ENCODE results near the gene EPX. TPM values are rescaled to one million over a fixed set of nuclear protein-coding genes. Genes with fewer than 3 reads are reported as not detected.
A peak's percentile ranks its signal among the peaks of the same experiment; 100 is the strongest.

The EPX gene
- total RNA-seq, 1 donor from 2014 or later = not detected

- Mint-ChIP-seq H3K4me3 (peak within 1 kb of the TSS; percentile 92), H3K27ac (peak within 1 kb of the TSS; percentile 96), H3K4me1 (ENCODE audit: low read depth) (peaks cover 26% of the 10 kb centered on the region), H3K27me3 (ENCODE audit: insufficient read depth) (peaks cover 11% of the 10 kb centered on the region), H3K9me3 (no peaks in the 10 kb centered on the region), H3K36me3 (ENCODE audit: low read depth) (no peaks in the 10 kb centered on the region)
- intact Hi-C loops (cut with micrococcal nuclease) = loop anchor here (1.0 to 5.0 kb wide), 6 partner anchors 30 to 369 kb away; partner anchors contain the start of genes DYNLL2, MRPS23, SRSF1 and SUPT4H1
- DNase-seq (ENCODE audit: low spot score) = peak; percentile 94
Measured at GRCh38 chr17:58219007-58219788, 26.7 kb downstream of the EPX start, which contains the start of gene MKS1. Gene MKS1 (minus strand): TSS chr17:58219255. CDS start chr17:58219230, 25 bp downstream.

DNA sequence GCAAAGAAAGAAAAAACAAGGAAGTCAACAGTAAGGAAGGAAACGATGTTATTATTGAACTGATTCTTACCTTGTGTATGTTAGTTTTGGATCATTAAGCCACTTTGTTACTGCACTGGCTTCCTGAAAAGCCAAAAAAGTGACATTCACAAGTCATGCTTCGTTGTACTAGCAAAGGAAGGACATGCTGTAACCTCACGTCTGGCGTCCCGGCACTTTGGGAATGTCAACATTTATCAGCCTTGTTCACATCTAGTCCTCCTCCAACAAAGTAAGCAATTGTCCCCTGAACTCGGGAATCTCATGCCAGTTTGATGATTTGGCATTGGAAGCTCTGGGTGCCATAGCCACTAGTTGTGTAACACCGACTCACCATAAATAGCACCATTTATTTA is 27.3 kb downstream of the EPX start:
- Mint-ChIP-seq H3K4me3 (peak overlapping the region; percentile 92), H3K27ac (peak overlapping the region; percentile 96), H3K27me3 (ENCODE audit: insufficient read depth) (peaks cover 15% of the 10 kb centered on the region), H3K4me1 (ENCODE audit: low read depth) (peaks cover 26% of the 10 kb centered on the region), H3K9me3 (no peaks in the 10 kb centered on the region), H3K36me3 (ENCODE audit: low read depth) (no peaks in the 10 kb centered on the region)
- intact Hi-C loops (cut with micrococcal nuclease) = loop anchor here (1.0 to 5.0 kb wide), 6 partner anchors 30 to 369 kb away; partner anchors contain the start of genes DYNLL2, MRPS23, SRSF1 and SUPT4H1
- DNase-seq (ENCODE audit: low spot score) = no peak

DNA sequence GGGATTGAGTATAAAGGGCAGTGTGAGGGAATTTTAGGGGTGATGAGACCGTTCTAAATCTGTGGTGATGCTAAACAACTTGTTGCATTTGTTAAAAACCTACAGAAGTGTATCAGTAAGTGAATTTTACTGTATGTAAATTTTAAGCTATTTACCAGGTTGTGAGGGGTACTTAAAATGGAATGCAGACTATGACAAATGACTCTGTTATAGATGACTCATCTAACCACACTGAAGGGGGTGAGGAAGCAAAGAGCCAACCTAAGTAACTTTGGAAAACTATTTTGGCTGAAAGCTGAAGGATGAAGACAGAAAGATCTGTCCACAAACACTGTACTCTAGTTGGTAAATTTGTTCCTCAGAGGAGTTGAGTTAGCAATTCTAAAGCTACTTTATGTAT is 31.8 kb downstream of the EPX start:
- peaks cover 9% of the 10 kb centered on the region for H3K4me1 Mint-ChIP-seq (ENCODE audit: low read depth)
- intact Hi-C loops (cut with micrococcal nuclease) = no loop called here
- no peaks in the 10 kb centered on the region for H3K9me3 Mint-ChIP-seq
- DNase-seq (ENCODE audit: low spot score) = no peak
- H3K27ac Mint-ChIP-seq = no peak overlapping the region
- peaks cover 36% of the 10 kb centered on the region for H3K27me3 Mint-ChIP-seq (ENCODE audit: insufficient read depth)
- H3K36me3 Mint-ChIP-seq (ENCODE audit: low read depth) = no peaks in the 10 kb centered on the region
- H3K4me3 Mint-ChIP-seq = no peak overlapping the region

DNA sequence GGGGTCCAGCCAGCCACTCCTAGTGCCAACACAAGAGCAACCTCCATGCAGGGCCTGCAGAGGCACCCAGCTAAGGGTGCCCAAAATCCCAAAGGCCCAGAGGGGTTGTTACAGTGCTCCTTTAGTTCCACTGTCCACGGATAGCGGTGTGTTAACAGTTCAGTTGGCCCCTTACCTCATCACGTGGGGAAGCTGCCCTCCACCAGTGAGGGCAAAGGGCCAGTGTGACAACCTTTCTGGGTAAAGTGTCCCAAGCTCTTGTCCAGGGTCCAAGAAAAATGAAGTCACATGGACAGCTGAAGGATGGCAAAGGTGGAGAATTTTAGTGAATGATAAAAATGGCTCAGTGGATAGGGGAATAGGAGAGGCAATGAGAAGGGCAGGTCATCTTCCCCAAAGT is 35.2 kb downstream of the EPX start:
- no peak for DNase-seq (ENCODE audit: low spot score)
- intact Hi-C loops (cut with micrococcal nuclease) = no loop called here
- Mint-ChIP-seq H3K4me1 (ENCODE audit: low read depth) (peaks cover 3% of the 10 kb centered on the region), H3K36me3 (ENCODE audit: low read depth) (no peaks in the 10 kb centered on the region), H3K4me3 (no peak overlapping the region), H3K27me3 (ENCODE audit: insufficient read depth) (peaks cover 45% of the 10 kb centered on the region), H3K9me3 (no peaks in the 10 kb centered on the region), H3K27ac (no peak overlapping the region)

DNA sequence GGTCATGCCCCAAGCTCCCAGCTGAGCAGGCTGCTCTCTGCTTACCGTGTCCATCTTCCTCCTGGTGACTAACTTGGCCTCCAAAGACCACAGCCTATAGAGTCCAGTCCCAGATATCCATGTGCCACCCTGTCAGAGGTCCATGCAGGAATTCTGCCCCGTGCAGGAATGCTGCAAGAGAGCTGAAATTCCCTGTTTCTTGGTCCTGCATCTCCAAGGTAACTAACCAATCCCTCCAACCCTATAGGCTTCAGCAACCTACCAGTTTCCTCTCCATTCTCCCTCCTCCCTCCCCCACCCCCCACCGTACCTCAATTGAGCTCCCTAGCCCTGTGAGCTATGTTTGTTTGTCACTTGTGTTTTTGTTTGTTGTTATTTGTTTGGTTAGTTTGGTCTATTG is 36.2 kb downstream of the EPX start:
- H3K9me3 Mint-ChIP-seq = no peaks in the 10 kb centered on the region
- no peak for DNase-seq (ENCODE audit: low spot score)
- no peak overlapping the region for H3K27ac Mint-ChIP-seq
- intact Hi-C loops (cut with micrococcal nuclease) = no loop called here
- no peak overlapping the region for H3K4me3 Mint-ChIP-seq
- no peaks in the 10 kb centered on the region for H3K36me3 Mint-ChIP-seq (ENCODE audit: low read depth)
- H3K4me1 Mint-ChIP-seq (ENCODE audit: low read depth) = peaks cover 6% of the 10 kb centered on the region
- peaks cover 43% of the 10 kb centered on the region for H3K27me3 Mint-ChIP-seq (ENCODE audit: insufficient read depth)

DNA sequence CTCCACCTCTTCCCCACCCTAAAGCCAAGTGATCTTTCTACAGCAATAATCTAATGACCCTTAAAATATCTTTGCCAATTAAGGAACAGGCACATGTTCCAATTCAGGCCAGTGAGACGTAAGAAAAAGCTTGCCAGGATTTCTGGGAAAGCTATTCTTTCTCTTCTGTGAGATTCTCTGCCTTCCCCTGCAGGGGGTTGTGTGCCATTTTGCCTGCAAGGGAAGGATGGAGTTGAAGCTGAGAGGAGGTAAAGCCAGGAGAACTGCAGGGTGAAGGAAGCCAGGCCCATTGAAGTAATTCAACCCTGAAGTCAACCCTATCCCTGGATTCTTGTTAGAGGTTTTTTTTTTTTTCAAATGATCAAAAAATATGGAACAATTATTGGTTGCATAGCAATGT is 36.9 kb downstream of the EPX start:
- H3K4me1 Mint-ChIP-seq (ENCODE audit: low read depth) = peaks cover 6% of the 10 kb centered on the region
- DNase-seq (ENCODE audit: low spot score) = no peak
- H3K4me3 Mint-ChIP-seq = no peak overlapping the region
- no peaks in the 10 kb centered on the region for H3K36me3 Mint-ChIP-seq (ENCODE audit: low read depth)
- intact Hi-C loops (cut with micrococcal nuclease) = no loop called here
- H3K9me3 Mint-ChIP-seq = no peaks in the 10 kb centered on the region
- H3K27me3 Mint-ChIP-seq (ENCODE audit: insufficient read depth) = peaks cover 41% of the 10 kb centered on the region
- H3K27ac Mint-ChIP-seq = no peak overlapping the region

DNA sequence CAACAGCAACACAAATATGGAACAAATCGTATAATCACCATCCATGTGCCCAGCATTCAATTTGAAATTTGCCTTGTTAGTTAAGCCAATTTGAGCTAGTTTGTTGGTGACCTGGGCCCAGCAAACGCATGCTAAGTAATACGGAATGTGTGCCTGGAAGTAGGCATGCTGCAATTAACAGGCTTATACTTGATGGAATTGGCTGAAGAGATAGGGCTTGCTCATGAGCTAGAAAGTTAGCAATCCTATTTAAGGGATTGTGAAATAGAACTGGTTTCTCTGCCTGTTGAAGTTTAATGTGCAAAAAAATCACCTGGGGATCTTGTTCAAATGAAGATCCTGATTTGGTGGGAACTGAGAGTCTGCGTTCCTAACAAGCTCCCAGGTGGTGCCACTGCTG is 37.4 kb downstream of the EPX start:
- H3K36me3 Mint-ChIP-seq (ENCODE audit: low read depth) = no peaks in the 10 kb centered on the region
- DNase-seq (ENCODE audit: low spot score) = no peak
- no peak overlapping the region for H3K4me3 Mint-ChIP-seq
- H3K27me3 Mint-ChIP-seq (ENCODE audit: insufficient read depth) = peaks cover 43% of the 10 kb centered on the region
- H3K9me3 Mint-ChIP-seq = no peaks in the 10 kb centered on the region
- no peak overlapping the region for H3K27ac Mint-ChIP-seq
- peaks cover 6% of the 10 kb centered on the region for H3K4me1 Mint-ChIP-seq (ENCODE audit: low read depth)
- intact Hi-C loops (cut with micrococcal nuclease) = no loop called here

DNA sequence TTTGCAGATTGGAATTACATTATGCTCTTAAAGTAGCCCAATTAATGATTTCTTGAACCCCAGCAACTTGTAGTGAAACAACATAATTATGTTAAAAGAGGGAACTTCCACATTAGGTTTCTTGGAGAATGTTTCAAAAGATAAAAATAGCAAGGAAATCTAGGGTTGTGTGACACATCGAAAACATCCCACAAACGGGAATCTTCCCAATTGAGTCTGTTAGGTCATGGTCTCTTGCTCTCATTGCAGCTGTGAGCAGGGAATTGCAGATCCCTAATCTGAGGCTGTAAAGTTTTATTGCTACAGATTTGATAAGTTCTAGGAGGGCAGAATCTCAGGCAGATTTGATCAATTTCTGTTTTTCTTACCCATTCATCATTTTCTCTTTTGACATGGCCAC is 39.1 kb downstream of the EPX start:
- no peak for DNase-seq (ENCODE audit: low spot score)
- H3K9me3 Mint-ChIP-seq = no peaks in the 10 kb centered on the region
- intact Hi-C loops (cut with micrococcal nuclease) = no loop called here
- peaks cover 6% of the 10 kb centered on the region for H3K4me1 Mint-ChIP-seq (ENCODE audit: low read depth)
- no peak overlapping the region for H3K27ac Mint-ChIP-seq
- H3K27me3 Mint-ChIP-seq (ENCODE audit: insufficient read depth) = peaks cover 50% of the 10 kb centered on the region
- H3K36me3 Mint-ChIP-seq (ENCODE audit: low read depth) = no peaks in the 10 kb centered on the region
- no peak overlapping the region for H3K4me3 Mint-ChIP-seq

DNA sequence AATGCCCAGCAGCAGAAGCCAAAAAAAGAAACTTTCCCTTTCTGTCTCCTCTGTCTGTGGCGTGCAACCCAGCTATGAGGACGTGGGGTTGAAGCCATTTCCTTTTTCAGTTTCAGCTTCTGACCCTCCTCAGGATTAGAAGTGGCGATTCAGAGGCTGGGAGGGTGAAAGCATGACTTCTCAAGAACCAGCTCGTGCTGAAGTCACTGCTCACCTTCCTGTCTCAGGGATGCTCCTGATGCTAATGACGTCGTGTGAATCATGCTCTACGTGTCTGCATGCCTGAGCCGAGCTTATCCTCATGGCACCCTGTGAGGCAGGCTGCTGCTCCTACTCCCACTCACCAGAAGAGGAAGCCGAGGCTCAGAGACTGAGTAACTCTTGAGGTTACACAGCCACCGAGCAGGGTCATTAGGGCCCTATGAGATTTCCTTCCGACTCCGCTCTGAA is 40.2 kb downstream of the EPX start:
- Mint-ChIP-seq H3K9me3 (no peaks in the 10 kb centered on the region), H3K27ac (no peak overlapping the region), H3K4me3 (no peak overlapping the region), H3K36me3 (ENCODE audit: low read depth) (no peaks in the 10 kb centered on the region), H3K4me1 (ENCODE audit: low read depth) (peaks cover 6% of the 10 kb centered on the region), H3K27me3 (ENCODE audit: insufficient read depth) (peaks cover 55% of the 10 kb centered on the region)
- DNase-seq (ENCODE audit: low spot score) = no peak
- intact Hi-C loops (cut with micrococcal nuclease) = no loop called here

GRCh38 chr17:58233543-58233942 is 41.0 kb downstream of the EPX start:
- Mint-ChIP-seq H3K4me3 (no peak overlapping the region), H3K27ac (no peak overlapping the region), H3K27me3 (ENCODE audit: insufficient read depth) (peaks cover 52% of the 10 kb centered on the region), H3K4me1 (ENCODE audit: low read depth) (peaks cover 6% of the 10 kb centered on the region), H3K36me3 (ENCODE audit: low read depth) (no peaks in the 10 kb centered on the region), H3K9me3 (no peaks in the 10 kb centered on the region)
- DNase-seq (ENCODE audit: low spot score) = no peak
- intact Hi-C loops (cut with micrococcal nuclease) = no loop called here

DNA sequence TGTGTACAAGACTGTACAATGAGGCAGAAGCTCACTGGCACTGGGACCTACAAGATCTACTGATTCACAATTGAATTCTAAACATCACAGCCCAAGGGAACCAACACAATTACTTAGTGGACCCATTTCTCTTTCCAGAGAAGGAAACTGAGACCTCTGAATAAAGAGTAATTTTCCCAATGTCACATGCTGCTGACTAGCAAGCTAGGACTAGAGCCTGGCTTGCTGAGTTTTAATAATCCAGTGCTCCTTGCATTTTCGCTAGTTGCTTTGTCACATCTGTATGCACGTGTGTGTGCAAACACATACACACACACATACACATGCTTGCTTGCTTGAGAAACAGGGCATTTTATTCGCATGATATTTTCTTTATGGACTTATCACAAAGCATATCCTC is 42.0 kb downstream of the EPX start:
- Mint-ChIP-seq H3K27me3 (ENCODE audit: insufficient read depth) (peaks cover 52% of the 10 kb centered on the region), H3K9me3 (no peaks in the 10 kb centered on the region), H3K4me3 (no peak overlapping the region), H3K27ac (no peak overlapping the region), H3K36me3 (ENCODE audit: low read depth) (no peaks in the 10 kb centered on the region), H3K4me1 (ENCODE audit: low read depth) (peaks cover 6% of the 10 kb centered on the region)
- no peak for DNase-seq (ENCODE audit: low spot score)
- intact Hi-C loops (cut with micrococcal nuclease) = no loop called here

DNA sequence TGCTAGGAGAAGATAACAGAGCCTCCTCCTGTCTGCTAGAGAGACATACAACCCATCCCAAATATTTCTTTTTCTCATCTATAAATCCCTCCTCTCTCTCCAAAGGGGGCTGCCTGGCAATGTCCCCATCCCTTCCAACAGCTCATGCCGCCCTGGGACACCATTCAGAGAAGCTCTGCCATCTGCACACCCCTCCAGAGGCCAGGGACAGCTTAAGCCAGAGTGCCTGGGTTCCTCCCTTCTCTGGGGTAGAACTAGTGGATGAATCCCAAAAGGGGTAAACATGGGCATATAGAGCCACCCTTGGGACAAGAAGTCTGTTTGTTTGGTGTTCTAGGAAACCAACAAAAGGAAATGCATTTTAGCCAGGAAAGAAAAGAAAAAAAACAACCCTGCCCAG is 43.3 kb downstream of the EPX start:
- Mint-ChIP-seq H3K4me3 (no peak overlapping the region), H3K36me3 (ENCODE audit: low read depth) (no peaks in the 10 kb centered on the region), H3K27ac (no peak overlapping the region), H3K27me3 (ENCODE audit: insufficient read depth) (peaks cover 62% of the 10 kb centered on the region), H3K9me3 (no peaks in the 10 kb centered on the region), H3K4me1 (ENCODE audit: low read depth) (peaks cover 6% of the 10 kb centered on the region)
- no peak for DNase-seq (ENCODE audit: low spot score)
- intact Hi-C loops (cut with micrococcal nuclease) = no loop called here

- no peaks in the 10 kb centered on the region for H3K36me3 Mint-ChIP-seq (ENCODE audit: low read depth)
- H3K4me3 Mint-ChIP-seq = no peak overlapping the region
- intact Hi-C loops (cut with micrococcal nuclease) = no loop called here
- no peak overlapping the region for H3K27ac Mint-ChIP-seq
- no peak for DNase-seq (ENCODE audit: low spot score)
- peaks cover 6% of the 10 kb centered on the region for H3K4me1 Mint-ChIP-seq (ENCODE audit: low read depth)
- H3K27me3 Mint-ChIP-seq (ENCODE audit: insufficient read depth) = peaks cover 62% of the 10 kb centered on the region
- no peaks in the 10 kb centered on the region for H3K9me3 Mint-ChIP-seq
Measured at GRCh38 chr17:58236394-58236793, 43.9 kb downstream of the EPX start.

All from activated T-helper 1 cell treated with anti-CD3 and anti-CD28 coated beads, Interleukin-12 subunit alpha, Interleukin-12 subunit beta, Interleukin-2, Interleukin-4 antibody, amounts not matched to agents 30 ng/mL and 10 ng/mL and 1 ng/mL, durations not matched to agents 14 hours and 24 hours and 36 hours (primary cell).